Activated naive CD4-positive, alpha-beta T cell treated with anti-CD3 and anti-CD28 coated beads, Interleukin-2, amount 10 ng/mL, durations not matched to agents 5 hours and 36 hours (primary cell): ENCODE results near the gene ZSWIM2. TPM values are rescaled to one million over a fixed set of nuclear protein-coding genes. Genes with fewer than 3 reads are reported as not detected.

Source experiments
- total RNA-seq, 2 experiments: library from RNA; stranded (reverse); gene quantifications; one replicate each; pipeline ENCODE4 v1.2.3, GENCODE V29; 2021

ZSWIM2 gene
- total RNA-seq = not detected

GRCh38 chr2:186848873-186849578 lies at the start of gene ZSWIM2:
TSS of gene ZSWIM2 (minus strand) at chr2:186849170. CDS start at chr2:186849130, 40 bp downstream.

Other genes with a start within 250 kb of the ZSWIM2 start
- under 1 TPM; 0.22 to 0.28 TPM for gene FAM171B, start 155.1 kb downstream of the ZSWIM2 start, total RNA-seq